Sigmoid colon (tissue), 4 donors: ENCODE data around the gene NSUN7.

Experiments
- CTCF ChIP-seq, 4 experiments: fragments of 450-650 bp in 3 of 4; fragments of 200-600 bp in 1 of 4; IDR thresholded peaks; one replicate each; pipeline ENCODE4 v1.5.1; 2016 to 2019; ENCODE audit warnings: antibody characterized with exemption in 4 of 4, mild to moderate bottlenecking in 3 of 4, moderate library complexity in 2 of 4
- POLR2A ChIP-seq, 2 donors: fragments of 450-650 bp; IDR thresholded peaks; one replicate each; pipeline ENCODE4 v1.6.1; 2016; ENCODE audit warnings: antibody characterized with exemption in 2 of 2, mild to moderate bottlenecking in 2 of 2, moderate library complexity in 2 of 2
- POLR2AphosphoS5 ChIP-seq, 4 donors: sonication (generic); formaldehyde crosslinking; IDR thresholded peaks; one replicate each; pipeline ENCODE4 v1.6.1; 2017; ENCODE audit warnings: antibody characterized with exemption in 4 of 4

GRCh38 chr4:40831146-40831907 is 81.6 kb downstream of the NSUN7 start:
- TF ChIP-seq POLR2AphosphoS5 (IDR thresholded peaks at IDR 0.05): no peak
- no peak for TF ChIP-seq CTCF (IDR thresholded peaks at IDR 0.05)
- no peak for TF ChIP-seq POLR2A (IDR thresholded peaks at IDR 0.05)
